CD4-positive, alpha-beta T cell treated with Interleukin-15 for 1 hour (primary cell): ENCODE measurements around the gene RGPD8.

Source experiments
- DNase-seq: peaks from one replicate; pipeline ENCODE4 v3.0.0-alpha.2; 2020

RGPD8 gene

GRCh38 chr2:112322919-112323318 is 110.5 kb downstream of the RGPD8 start:
- DNase-seq = no peak

- DNase-seq = no peak
These were observed 111.8 kb downstream of the RGPD8 start for GRCh38 chr2:112321375-112322320.
